Metanephros (tissue), 2 donors: ENCODE data around the gene TGFBR1. TPM values are rescaled to one million over a fixed set of nuclear protein-coding genes. Genes with fewer than 3 reads are reported as not detected.

Experiments
- small RNA-seq: library from RNA; depleted of rRNA; stranded (forward); fragments of <200 nt; gene quantifications from one replicate; pipeline ENCODE3, GENCODE V24; 2014; ENCODE audit warnings: low replicate concordance
- total RNA-seq: library from RNA; depleted of rRNA; stranded (reverse); fragments of >200 nt; gene quantifications from one replicate; pipeline ENCODE4 v1.2.3, GENCODE V29; 2014

The TGFBR1 gene
- 37.3 TPM for total RNA-seq

DNA sequence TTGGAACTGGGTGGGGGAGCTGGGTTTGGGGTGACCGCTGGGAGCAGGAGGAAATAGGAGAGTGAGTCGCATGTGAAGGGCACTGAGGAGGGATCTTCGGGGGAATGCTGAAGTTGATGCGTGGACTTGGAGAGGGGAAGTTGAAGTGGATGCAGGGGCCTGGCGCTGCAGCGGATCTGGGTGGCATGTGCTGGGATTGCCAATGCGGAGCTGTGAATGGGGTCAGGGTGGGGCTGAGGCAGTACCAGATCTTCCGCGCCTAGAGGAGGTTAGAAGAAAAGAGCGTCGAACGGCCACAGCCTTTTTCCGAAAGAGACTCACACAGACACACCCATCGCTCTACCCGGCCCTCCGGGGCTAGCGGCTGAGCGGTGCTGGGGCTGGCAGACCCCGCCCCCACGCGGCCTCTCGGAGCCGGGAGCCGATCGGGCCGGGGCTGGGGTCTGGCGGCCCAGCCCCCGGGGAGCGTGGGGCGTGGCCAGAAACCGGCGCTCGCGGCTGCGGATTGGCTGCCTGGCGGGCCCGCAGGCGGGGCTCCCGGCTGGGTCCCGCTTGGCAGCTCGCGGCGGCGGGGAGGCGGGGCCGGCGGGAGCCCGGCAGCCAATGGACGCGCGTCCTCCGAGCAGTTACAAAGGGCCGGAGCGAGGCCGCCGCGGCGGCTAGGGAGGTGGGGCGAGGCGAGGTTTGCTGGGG, at the start of gene TGFBR1:
Gene TGFBR1, plus strand, starts transcription at position 655 of the 693 bp plus-strand sequence. CDS start 93 bp downstream, outside the sequence.

Small RNA genes within 50 kb of the gene (small RNA-seq; reads per million reads assigned to genes)
- gene RN7SL794P (not detected), gene RNA5SP290 (not detected)

Other genes with a start within 250 kb of the TGFBR1 start
- 107 TPM for gene COL15A1, start 161.2 kb upstream of the TGFBR1 start, total RNA-seq
- gene ALG2, start 116.8 kb downstream of the TGFBR1 start, total RNA-seq: 36.0 TPM
- 60.8 TPM for gene SEC61B, start 117.2 kb downstream of the TGFBR1 start, total RNA-seq